GM18520 (cell line): ENCODE measurements around the gene NUDCD3.
A peak's percentile ranks its signal among the peaks of the same experiment; 100 is the strongest.

Experiments
- ATAC-seq: cut with Tn5 transposase; IDR thresholded peaks from one replicate; pipeline ENCODE4 v1.9.1; 2021; ENCODE audit not compliant: unreplicated experiment

Gene NUDCD3

GRCh38 chr7:44372560-44373417 lies 117.7 kb downstream of the NUDCD3 start:
- no peak for ATAC-seq

- ATAC-seq, result no peak
Measured at GRCh38 chr7:44368885-44369284, 121.6 kb downstream of the NUDCD3 start.

GRCh38 chr7:44368455-44368854 lies 122.0 kb downstream of the NUDCD3 start:
- no peak for ATAC-seq

GRCh38 chr7:44367475-44368043 lies 122.9 kb downstream of the NUDCD3 start:
- ATAC-seq, result no peak

- ATAC-seq, result no peak
Measured at GRCh38 chr7:44366986-44367385, 123.5 kb downstream of the NUDCD3 start.

GRCh38 chr7:44353668-44354067 lies 136.8 kb downstream of the NUDCD3 start:
- ATAC-seq, result no peak

- no peak for ATAC-seq
Measured at GRCh38 chr7:44348851-44349781, 141.3 kb downstream of the NUDCD3 start.

GRCh38 chr7:44348300-44348699 lies 142.2 kb downstream of the NUDCD3 start:
- ATAC-seq, result no peak

GRCh38 chr7:44347546-44348114 lies 142.8 kb downstream of the NUDCD3 start:
- no peak for ATAC-seq

GRCh38 chr7:44346063-44346462 lies 144.4 kb downstream of the NUDCD3 start:
- no peak for ATAC-seq

- ATAC-seq, result no peak
Measured at GRCh38 chr7:44341401-44341800, 149.1 kb downstream of the NUDCD3 start.

GRCh38 chr7:44338600-44338999 lies 151.9 kb downstream of the NUDCD3 start:
- peak; percentile 53 for ATAC-seq

GRCh38 chr7:44336491-44336890 lies 154.0 kb downstream of the NUDCD3 start:
- ATAC-seq, result no peak

GRCh38 chr7:44335184-44335583 lies 155.3 kb downstream of the NUDCD3 start:
- no peak for ATAC-seq

- no peak for ATAC-seq
Measured at GRCh38 chr7:44334734-44335097, 155.7 kb downstream of the NUDCD3 start.

GRCh38 chr7:44333911-44334733 lies 156.3 kb downstream of the NUDCD3 start:
- ATAC-seq, result no peak

GRCh38 chr7:44331682-44332081 lies 158.8 kb downstream of the NUDCD3 start:
- no peak for ATAC-seq

- no peak for ATAC-seq
Measured at GRCh38 chr7:44330331-44330730, 160.1 kb downstream of the NUDCD3 start.

- no peak for ATAC-seq
Measured at GRCh38 chr7:44329888-44330287, 160.6 kb downstream of the NUDCD3 start.
